OCI-LY3 (cell line): ENCODE results near the gene MXD3.

Experiments
- CTCF ChIP-seq: fragments of 200-600, 300-600 bp; sonication (generic); IDR thresholded peaks from 2 replicates; pipeline ENCODE4 v1.5.1; 2014; ENCODE audit warnings: antibody characterized with exemption, low read length, low read depth
- EZH2phosphoT487 ChIP-seq: fragments of 200-600 bp; shearing (Covaris generic); IDR thresholded peaks from 2 replicates; pipeline ENCODE4 v1.6.1; 2018; ENCODE audit warnings: antibody characterized with exemption, mixed run types, low read depth

GRCh38 chr5:177314376-177315342 lies 3.0 kb upstream of the MXD3 start:
- TF ChIP-seq CTCF = no peak
- no peak for TF ChIP-seq EZH2phosphoT487
